WTC11 (cell line): ENCODE results near the gene CCDC6. TPM values are rescaled to one million over a fixed set of nuclear protein-coding genes. Genes with fewer than 3 reads are reported as not detected.

Experiments used
- ATAC-seq: fragments of 200-7000 bp; cut with Tn5 transposase; 2 replicates; pipeline ENCODE4 v1.10.0; 2021; ENCODE audit warnings: mild to moderate bottlenecking, moderate library complexity
- CTCF ChIA-PET: fragments of 300-600 bp; sonication (Branson Sonifier 250); formaldehyde crosslinking; loops from one replicate; lab custom pipeline; 2021; ENCODE audit warnings: antibody characterized with exemption; lab: Charles Lee
- POLR2A ChIA-PET: fragments of 350-600 bp; sonication (Branson Sonifier 250); formaldehyde crosslinking; loops from one replicate; lab custom pipeline; 2021; ENCODE audit warnings: antibody characterized with exemption; lab: Charles Lee
- DNase-seq: peaks from one replicate; pipeline ENCODE4 v3.0.0; 2021; ENCODE audit warnings: low spot score
- H3K27ac Mint-ChIP-seq: 2 replicates; pipeline ENCODE4 v1.8.0; 2021; ENCODE audit warnings: mixed read lengths
- H3K27me3 Mint-ChIP-seq: 2 replicates; pipeline ENCODE4 v1.8.0; 2021; ENCODE audit warnings: low read depth, mild to moderate bottlenecking, moderate library complexity, mixed read lengths
- H3K36me3 Mint-ChIP-seq: 2 replicates; pipeline ENCODE4 v1.8.0; 2021; ENCODE audit warnings: mixed read lengths
- H3K4me1 Mint-ChIP-seq: 2 replicates; pipeline ENCODE4 v1.8.0; 2022; ENCODE audit warnings: mixed read lengths
- H3K4me3 Mint-ChIP-seq: 2 replicates; pipeline ENCODE4 v1.8.0; 2021; ENCODE audit warnings: mild to moderate bottlenecking, moderate library complexity, mixed read lengths
- H3K9me3 Mint-ChIP-seq: 2 replicates; pipeline ENCODE4 v1.8.0; 2021; ENCODE audit warnings: mixed read lengths
- ATF1 ChIP-seq: sonication (generic); formaldehyde crosslinking; IDR thresholded peaks from 2 replicates; pipeline ENCODE4 v1.8.1; 2023; ENCODE audit warnings: mild to moderate bottlenecking, moderate library complexity, missing genetic modification reagents
- CREB1 ChIP-seq: sonication (generic); formaldehyde crosslinking; IDR thresholded peaks from 2 replicates; pipeline ENCODE4 v1.8.0; 2023; ENCODE audit warnings: mild to moderate bottlenecking, missing genetic modification reagents
- E2F1 ChIP-seq: sonication (generic); formaldehyde crosslinking; IDR thresholded peaks from 2 replicates; pipeline ENCODE4 v1.8.0; 2022; ENCODE audit warnings: mild to moderate bottlenecking, missing genetic modification reagents
- ESRRA ChIP-seq: sonication (generic); formaldehyde crosslinking; IDR thresholded peaks from 2 replicates; pipeline ENCODE4 v1.8.1; 2022; ENCODE audit warnings: mild to moderate bottlenecking, missing genetic modification reagents, borderline replicate concordance
- ETV6 ChIP-seq: sonication (generic); formaldehyde crosslinking; IDR thresholded peaks from 2 replicates; pipeline ENCODE4 v1.8.1; 2022; ENCODE audit warnings: mild to moderate bottlenecking, missing genetic modification reagents
- FOXK1 ChIP-seq: sonication (generic); formaldehyde crosslinking; IDR thresholded peaks from 2 replicates; pipeline ENCODE4 v1.8.0; 2022; ENCODE audit warnings: mild to moderate bottlenecking, moderate library complexity, missing genetic modification reagents
- FOXP1 ChIP-seq: sonication (generic); formaldehyde crosslinking; IDR thresholded peaks from 2 replicates; pipeline ENCODE4 v1.8.0; 2022; ENCODE audit warnings: missing genetic modification reagents, mild to moderate bottlenecking, moderate library complexity, borderline replicate concordance
- MYBL2 ChIP-seq: sonication (generic); formaldehyde crosslinking; IDR thresholded peaks from 2 replicates; pipeline ENCODE4 v1.8.1; 2023; ENCODE audit warnings: mild to moderate bottlenecking, moderate library complexity, missing genetic modification reagents
- SMAD4 ChIP-seq: sonication (generic); formaldehyde crosslinking; IDR thresholded peaks from 2 replicates; pipeline ENCODE4 v1.8.0; 2022; ENCODE audit warnings: mild to moderate bottlenecking, missing genetic modification reagents
- TP53 ChIP-seq: sonication (generic); formaldehyde crosslinking; IDR thresholded peaks from 2 replicates; pipeline ENCODE4 v1.8.1; 2023; ENCODE audit warnings: mild to moderate bottlenecking, missing genetic modification reagents
- ZNF121 ChIP-seq: sonication (generic); formaldehyde crosslinking; IDR thresholded peaks from 2 replicates; pipeline ENCODE4 v1.8.0; 2023; ENCODE audit warnings: missing genetic modification reagents
- ZNF423 ChIP-seq: fragments of 250-450 bp; sonication (Bioruptor Pico); IDR thresholded peaks from 2 replicates; pipeline ENCODE4 v2.1.2; 2022; ENCODE audit warnings: mild to moderate bottlenecking, moderate library complexity
- ZNF512 ChIP-seq: sonication (generic); formaldehyde crosslinking; IDR thresholded peaks from 2 replicates; pipeline ENCODE4 v1.8.1; 2022; ENCODE audit warnings: missing genetic modification reagents, borderline replicate concordance
- ZSCAN18 ChIP-seq: fragments of 250-450 bp; sonication (Bioruptor Pico); IDR thresholded peaks from 2 replicates; pipeline ENCODE4 v2.1.2; 2022; ENCODE audit warnings: mild to moderate bottlenecking, moderate library complexity
- total RNA-seq: library from RNA; stranded (reverse); gene quantifications from 3 replicates; pipeline ENCODE4 v1.2.3, GENCODE V29; 2021
- TF ChIP-seq, protein P1 (sequence below): fragments of 200-600 bp; IDR thresholded peaks from 2 replicates; pipeline ENCODE4 v1.8.0; 2022; ENCODE audit warnings: antibody characterized with exemption
- TF ChIP-seq, protein P2 (sequence below): sonication (generic); formaldehyde crosslinking; IDR thresholded peaks from 2 replicates; pipeline ENCODE4 v1.8.1; 2022; ENCODE audit warnings: low read depth, mild to moderate bottlenecking, moderate library complexity, missing genetic modification reagents, borderline replicate concordance
- TF ChIP-seq, protein P3 (sequence below): sonication (generic); formaldehyde crosslinking; IDR thresholded peaks from 2 replicates; pipeline ENCODE4 v1.8.0; 2023; ENCODE audit warnings: missing genetic modification reagents, mild to moderate bottlenecking, borderline replicate concordance

CCDC6 gene
- total RNA-seq, 1 experiment from 2014 or later, result 55.2 TPM

GRCh38 chr10:59830601-59831259, 75.6 kb downstream of the CCDC6 start:
- H3K27me3 Mint-ChIP-seq, result no peaks in the 10 kb centered on the region

GRCh38 chr10:59829601-59830000, 76.8 kb downstream of the CCDC6 start:
- POLR2A ChIA-PET, result no interaction called here
- Mint-ChIP-seq H3K36me3 (peaks cover 18% of the 10 kb centered on the region), H3K9me3 (no peaks in the 10 kb centered on the region), H3K4me3 (no peak overlapping the region), H3K4me1 (peaks cover 22% of the 10 kb centered on the region), H3K27me3 (no peaks in the 10 kb centered on the region), H3K27ac (no peak overlapping the region)
- no peak for ATAC-seq
- TF ChIP-seq ATF1 (CRISPR knock-in tag), result no peak
- TF ChIP-seq, protein P1, sequence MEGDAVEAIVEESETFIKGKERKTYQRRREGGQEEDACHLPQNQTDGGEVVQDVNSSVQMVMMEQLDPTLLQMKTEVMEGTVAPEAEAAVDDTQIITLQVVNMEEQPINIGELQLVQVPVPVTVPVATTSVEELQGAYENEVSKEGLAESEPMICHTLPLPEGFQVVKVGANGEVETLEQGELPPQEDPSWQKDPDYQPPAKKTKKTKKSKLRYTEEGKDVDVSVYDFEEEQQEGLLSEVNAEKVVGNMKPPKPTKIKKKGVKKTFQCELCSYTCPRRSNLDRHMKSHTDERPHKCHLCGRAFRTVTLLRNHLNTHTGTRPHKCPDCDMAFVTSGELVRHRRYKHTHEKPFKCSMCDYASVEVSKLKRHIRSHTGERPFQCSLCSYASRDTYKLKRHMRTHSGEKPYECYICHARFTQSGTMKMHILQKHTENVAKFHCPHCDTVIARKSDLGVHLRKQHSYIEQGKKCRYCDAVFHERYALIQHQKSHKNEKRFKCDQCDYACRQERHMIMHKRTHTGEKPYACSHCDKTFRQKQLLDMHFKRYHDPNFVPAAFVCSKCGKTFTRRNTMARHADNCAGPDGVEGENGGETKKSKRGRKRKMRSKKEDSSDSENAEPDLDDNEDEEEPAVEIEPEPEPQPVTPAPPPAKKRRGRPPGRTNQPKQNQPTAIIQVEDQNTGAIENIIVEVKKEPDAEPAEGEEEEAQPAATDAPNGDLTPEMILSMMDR, result no peak
- no peak for TF ChIP-seq ETV6 (CRISPR knock-in tag)
- TF ChIP-seq ESRRA (CRISPR knock-in tag), result no peak
- TF ChIP-seq SMAD4 (CRISPR knock-in tag), result no peak
- TF ChIP-seq ZNF121 (CRISPR knock-in tag), result no peak
- TF ChIP-seq E2F1 (CRISPR knock-in tag), result no peak
- TF ChIP-seq, protein P2, sequence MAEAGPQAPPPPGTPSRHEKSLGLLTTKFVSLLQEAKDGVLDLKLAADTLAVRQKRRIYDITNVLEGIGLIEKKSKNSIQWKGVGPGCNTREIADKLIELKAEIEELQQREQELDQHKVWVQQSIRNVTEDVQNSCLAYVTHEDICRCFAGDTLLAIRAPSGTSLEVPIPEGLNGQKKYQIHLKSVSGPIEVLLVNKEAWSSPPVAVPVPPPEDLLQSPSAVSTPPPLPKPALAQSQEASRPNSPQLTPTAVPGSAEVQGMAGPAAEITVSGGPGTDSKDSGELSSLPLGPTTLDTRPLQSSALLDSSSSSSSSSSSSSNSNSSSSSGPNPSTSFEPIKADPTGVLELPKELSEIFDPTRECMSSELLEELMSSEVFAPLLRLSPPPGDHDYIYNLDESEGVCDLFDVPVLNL, result no peak
- TF ChIP-seq, protein P3, sequence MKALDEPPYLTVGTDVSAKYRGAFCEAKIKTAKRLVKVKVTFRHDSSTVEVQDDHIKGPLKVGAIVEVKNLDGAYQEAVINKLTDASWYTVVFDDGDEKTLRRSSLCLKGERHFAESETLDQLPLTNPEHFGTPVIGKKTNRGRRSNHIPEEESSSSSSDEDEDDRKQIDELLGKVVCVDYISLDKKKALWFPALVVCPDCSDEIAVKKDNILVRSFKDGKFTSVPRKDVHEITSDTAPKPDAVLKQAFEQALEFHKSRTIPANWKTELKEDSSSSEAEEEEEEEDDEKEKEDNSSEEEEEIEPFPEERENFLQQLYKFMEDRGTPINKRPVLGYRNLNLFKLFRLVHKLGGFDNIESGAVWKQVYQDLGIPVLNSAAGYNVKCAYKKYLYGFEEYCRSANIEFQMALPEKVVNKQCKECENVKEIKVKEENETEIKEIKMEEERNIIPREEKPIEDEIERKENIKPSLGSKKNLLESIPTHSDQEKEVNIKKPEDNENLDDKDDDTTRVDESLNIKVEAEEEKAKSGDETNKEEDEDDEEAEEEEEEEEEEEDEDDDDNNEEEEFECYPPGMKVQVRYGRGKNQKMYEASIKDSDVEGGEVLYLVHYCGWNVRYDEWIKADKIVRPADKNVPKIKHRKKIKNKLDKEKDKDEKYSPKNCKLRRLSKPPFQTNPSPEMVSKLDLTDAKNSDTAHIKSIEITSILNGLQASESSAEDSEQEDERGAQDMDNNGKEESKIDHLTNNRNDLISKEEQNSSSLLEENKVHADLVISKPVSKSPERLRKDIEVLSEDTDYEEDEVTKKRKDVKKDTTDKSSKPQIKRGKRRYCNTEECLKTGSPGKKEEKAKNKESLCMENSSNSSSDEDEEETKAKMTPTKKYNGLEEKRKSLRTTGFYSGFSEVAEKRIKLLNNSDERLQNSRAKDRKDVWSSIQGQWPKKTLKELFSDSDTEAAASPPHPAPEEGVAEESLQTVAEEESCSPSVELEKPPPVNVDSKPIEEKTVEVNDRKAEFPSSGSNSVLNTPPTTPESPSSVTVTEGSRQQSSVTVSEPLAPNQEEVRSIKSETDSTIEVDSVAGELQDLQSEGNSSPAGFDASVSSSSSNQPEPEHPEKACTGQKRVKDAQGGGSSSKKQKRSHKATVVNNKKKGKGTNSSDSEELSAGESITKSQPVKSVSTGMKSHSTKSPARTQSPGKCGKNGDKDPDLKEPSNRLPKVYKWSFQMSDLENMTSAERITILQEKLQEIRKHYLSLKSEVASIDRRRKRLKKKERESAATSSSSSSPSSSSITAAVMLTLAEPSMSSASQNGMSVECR (CRISPR knock-in tag), result no peak
- TF ChIP-seq TP53 (CRISPR knock-in tag), result no peak
- TF ChIP-seq MYBL2 (CRISPR knock-in tag), result no peak
- TF ChIP-seq ZSCAN18, result no peak
- TF ChIP-seq ZNF512 (CRISPR knock-in tag), result no peak
- TF ChIP-seq ZNF423 (CRISPR knock-in tag), result no peak
- TF ChIP-seq FOXP1, result no peak
- TF ChIP-seq FOXK1, result no peak
- no peak for DNase-seq
- CTCF ChIA-PET, result no interaction called here

More at GRCh38 chr10:59830601-59831259, 75.6 kb downstream of the CCDC6 start:
- Mint-ChIP-seq H3K36me3 (peaks cover 13% of the 10 kb centered on the region), H3K27ac (peak overlapping the region; percentile 22; the same call in 1 of the 2 replicates), H3K9me3 (no peaks in the 10 kb centered on the region), H3K4me1 (peaks cover 24% of the 10 kb centered on the region), H3K4me3 (no peak overlapping the region)
- TF ChIP-seq, protein P1, result peak; percentile 72
- TF ChIP-seq CREB1, result no peak
- ATAC-seq (peak; percentile 87), DNase-seq (peak; percentile 70)
- CTCF ChIA-PET, result interaction anchor here (0.5 to 3.0 kb wide), 59 partner anchors 10 to 594 kb away, joined by 3 to 66 read pairs (median 4); partner anchors contain the start of genes CCDC6 and SLC16A9
- POLR2A ChIA-PET, result interaction anchor here (1.0 to 1.4 kb wide), 3 partner anchors 75 to 204 kb away, joined by 3 to 8 read pairs (median 8); partner anchors contain the start of gene CCDC6
